BLaER1 treated with 17β-estradiol and CSF1 and Interleukin-3, amounts not matched to agents 10 nM and 100 nM (cell line): ENCODE data around the gene ACAD11.
A peak's percentile ranks its signal among the peaks of the same experiment; 100 is the strongest.

Experiments used
- H3K27ac ChIP-seq, 11 experiments: shearing (Covaris generic); formaldehyde crosslinking; 2 replicates each; pipeline ENCODE4 v1.8.1; 2022
- H3K27me3 ChIP-seq, 11 experiments: shearing (Covaris generic); formaldehyde crosslinking; 2 replicates each; pipeline ENCODE4 v1.8.1; 2022
- H3K36me3 ChIP-seq, 11 experiments: shearing (Covaris generic); formaldehyde crosslinking; 2 replicates each; pipeline ENCODE4 v1.8.1; 2022
- H3K4me1 ChIP-seq, 10 experiments: shearing (Covaris generic); formaldehyde crosslinking; 2 replicates each; pipeline ENCODE4 v1.8.1; 2022
- H3K4me2 ChIP-seq, 11 experiments: shearing (Covaris generic); formaldehyde crosslinking; 2 replicates each; pipeline ENCODE4 v1.8.1; 2022
- H3K4me3 ChIP-seq, 10 experiments: shearing (Covaris generic); formaldehyde crosslinking; 2 replicates each; pipeline ENCODE4 v1.8.1; 2022
- H3K9ac ChIP-seq, 11 experiments: shearing (Covaris generic); formaldehyde crosslinking; 2 replicates each; pipeline ENCODE4 v1.8.1; 2022
- H3K9me3 ChIP-seq, 11 experiments: shearing (Covaris generic); formaldehyde crosslinking; replicated peaks in 1 of 11; 2 replicates each; pipeline ENCODE4 v1.8.1; 2022
- H4K20me1 ChIP-seq, 11 experiments: shearing (Covaris generic); formaldehyde crosslinking; 2 replicates each; pipeline ENCODE4 v1.8.1; 2022
- Cebpa-rat ChIP-seq, 11 experiments: shearing (Covaris generic); IDR thresholded peaks; 2 replicates each; pipeline ENCODE4 v1.8.1; 2022

The ACAD11 gene

GRCh38 chr3:132537297-132537696 is 122.3 kb downstream of the ACAD11 start:
- Histone ChIP-seq H3K9me3 (no peaks in the 10 kb centered on the region), H3K27me3 (no peaks in the 10 kb centered on the region), H3K36me3 (peaks cover 71 to 99% (median 91%) of the 10 kb centered on the region in 11 experiments), H3K4me1 (peaks cover 0 to 69% (median 3%) of the 10 kb centered on the region in 10 experiments; a peak in 9 of 20 replicates), H3K9ac (peak overlapping the region in 1 of 11 experiments; percentile 34; a peak in 1 of 22 replicates), H3K27ac (no peak overlapping the region), H3K4me2 (no peak overlapping the region), H3K4me3 (no peak overlapping the region), H4K20me1 (peaks cover 0 to 57% (median 19%) of the 10 kb centered on the region in 11 experiments; a peak in 12 of 22 replicates)
- no peak for TF ChIP-seq Cebpa-rat (IDR thresholded peaks at IDR 0.05)

DNA sequence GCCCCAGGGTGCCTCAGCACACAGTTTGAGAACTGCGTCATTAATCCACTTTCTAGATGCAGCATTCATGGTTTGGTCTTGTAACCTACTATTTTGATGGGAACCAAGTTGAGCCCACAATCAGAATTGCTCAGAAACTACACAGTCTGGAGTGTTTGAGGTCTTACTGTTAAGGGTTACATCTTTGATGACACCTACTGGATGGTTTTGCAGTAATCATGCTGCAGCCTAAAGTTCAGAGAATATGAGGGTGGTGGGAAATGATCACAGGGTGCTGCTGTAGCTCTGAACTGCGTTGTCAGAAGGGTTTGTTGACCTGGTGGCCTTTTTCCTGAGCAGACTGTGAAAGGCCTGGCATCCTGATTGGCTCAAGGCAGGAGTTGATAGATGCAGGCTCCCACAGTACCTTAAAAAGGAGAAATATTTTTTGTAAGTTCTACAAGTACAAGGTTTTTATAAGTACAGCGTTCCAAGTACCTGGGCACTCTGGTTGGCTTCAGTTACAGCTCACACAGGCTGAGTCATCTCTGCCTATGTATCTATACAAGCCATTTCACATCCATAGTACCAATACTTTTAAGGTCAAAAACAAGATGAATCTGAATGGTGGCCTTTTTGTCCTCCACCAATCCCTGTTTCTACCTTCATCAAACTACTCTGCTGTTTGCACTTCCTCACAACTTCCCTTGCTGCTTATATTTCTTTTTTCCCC is 123.0 kb downstream of the ACAD11 start:
- peaks cover 0 to 63% (median 19%) of the 10 kb centered on the region in 11 experiments; a peak in 12 of 22 replicates for H4K20me1 ChIP-seq
- H3K27me3 ChIP-seq, result no peaks in the 10 kb centered on the region
- no peak overlapping the region for H3K4me3 ChIP-seq
- no peaks in the 10 kb centered on the region for H3K9me3 ChIP-seq
- H3K9ac ChIP-seq, result peak overlapping the region in 1 of 11 experiments; percentile 34; a peak in 1 of 22 replicates
- TF ChIP-seq Cebpa-rat (IDR thresholded peaks at IDR 0.05), result no peak
- peak overlapping the region in 1 of 11 experiments; percentile 36; a peak in 1 of 22 replicates for H3K27ac ChIP-seq
- H3K36me3 ChIP-seq, result peaks cover 76 to 100% (median 96%) of the 10 kb centered on the region in 11 experiments
- peak overlapping the region in 2 of 11 experiments; percentile 17 to 25; a peak in 1 of 22 replicates for H3K4me2 ChIP-seq
- peaks cover 0 to 62% (median 0%) of the 10 kb centered on the region in 10 experiments; a peak in 7 of 20 replicates for H3K4me1 ChIP-seq

DNA sequence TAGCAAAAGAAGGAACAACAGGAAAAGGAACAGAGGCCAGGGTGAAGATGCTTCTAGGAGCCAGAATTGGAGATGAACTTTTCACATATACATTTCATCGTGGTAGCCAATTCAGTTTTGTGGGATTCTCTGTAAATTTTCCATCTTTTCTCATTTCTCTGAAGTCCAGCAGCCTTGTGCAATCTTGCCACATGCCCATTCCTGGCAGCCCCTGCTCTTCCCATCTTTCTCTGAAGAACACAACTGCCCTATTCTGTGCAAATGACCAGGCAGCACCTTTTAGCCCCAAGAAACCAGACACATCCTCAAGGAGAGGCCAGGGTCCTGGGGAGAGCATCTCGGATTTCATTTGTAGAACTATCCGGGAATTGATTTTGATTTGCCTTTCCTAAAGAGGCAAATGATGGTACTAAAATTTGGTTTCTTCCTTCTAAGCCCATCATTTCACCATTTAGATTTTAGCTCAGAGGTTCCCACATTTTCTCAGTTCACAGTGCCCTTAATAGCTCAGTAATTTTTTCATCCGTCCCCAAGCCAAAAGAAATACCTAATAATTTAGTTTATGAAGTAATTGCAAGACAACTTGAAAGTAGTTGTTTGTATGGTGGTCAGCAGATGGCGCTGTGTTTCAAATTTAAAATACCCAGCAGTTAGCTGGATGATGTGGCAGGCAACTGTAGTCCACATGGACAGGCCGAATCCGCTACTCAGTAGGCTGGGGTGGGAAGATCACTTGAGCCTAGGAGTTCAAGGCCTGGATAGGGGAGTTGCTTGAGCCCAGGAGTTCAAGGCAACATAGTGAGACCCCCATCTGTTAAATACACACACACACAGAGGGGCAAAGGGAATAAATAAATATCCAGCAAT is 123.8 kb downstream of the ACAD11 start:
- Histone ChIP-seq H3K36me3 (peaks cover 80 to 100% (median 96%) of the 10 kb centered on the region in 11 experiments), H3K27ac (peak overlapping the region in 1 of 11 experiments; percentile 36; a peak in 1 of 22 replicates), H3K9ac (peak overlapping the region in 1 of 11 experiments; percentile 34; a peak in 1 of 22 replicates), H3K4me2 (peak overlapping the region in 2 of 11 experiments; percentile 17 to 25; a peak in 1 of 22 replicates), H3K4me1 (peaks cover 0 to 55% (median 0%) of the 10 kb centered on the region in 10 experiments; a peak in 6 of 20 replicates), H4K20me1 (peaks cover 0 to 70% (median 19%) of the 10 kb centered on the region in 11 experiments; a peak in 12 of 22 replicates), H3K4me3 (no peak overlapping the region), H3K9me3 (no peaks in the 10 kb centered on the region), H3K27me3 (no peaks in the 10 kb centered on the region)
- TF ChIP-seq Cebpa-rat (IDR thresholded peaks at IDR 0.05), result no peak

DNA sequence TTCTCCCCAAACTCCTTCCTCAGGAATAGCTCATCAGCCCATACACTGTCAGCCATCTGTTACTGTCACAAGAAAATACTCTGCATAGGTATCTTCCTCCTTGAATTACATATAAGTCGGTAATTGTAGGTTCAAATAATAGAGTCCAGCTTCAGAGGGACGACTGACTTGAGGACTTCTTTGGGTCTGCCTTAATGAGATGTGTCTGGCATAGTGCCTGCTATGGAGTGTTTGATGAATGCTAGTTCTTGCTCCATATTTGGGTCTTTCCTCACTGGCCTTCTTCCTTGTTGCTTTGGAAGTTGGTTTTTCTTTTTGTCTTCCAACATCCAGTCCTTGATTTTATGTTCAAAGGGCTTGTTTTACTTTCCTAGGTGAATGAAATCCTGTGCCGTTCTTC is 129.0 kb downstream of the ACAD11 start:
- TF ChIP-seq Cebpa-rat (IDR thresholded peaks at IDR 0.05), result no peak
- Histone ChIP-seq H4K20me1 (peaks cover 0 to 92% (median 5%) of the 10 kb centered on the region in 11 experiments; a peak in 11 of 22 replicates), H3K4me3 (no peak overlapping the region), H3K9ac (no peak overlapping the region), H3K27ac (no peak overlapping the region), H3K9me3 (no peaks in the 10 kb centered on the region), H3K4me2 (no peak overlapping the region), H3K36me3 (peaks cover 86 to 100% (median 100%) of the 10 kb centered on the region in 11 experiments), H3K4me1 (peaks cover 0 to 5% (median 0%) of the 10 kb centered on the region in 10 experiments; a peak in 1 of 20 replicates), H3K27me3 (no peaks in the 10 kb centered on the region)

GRCh38 chr3:132522353-132522752 is 137.3 kb downstream of the ACAD11 start:
- Histone ChIP-seq H3K4me3 (no peak overlapping the region), H3K9me3 (no peaks in the 10 kb centered on the region), H4K20me1 (peaks cover 0 to 74% (median 0%) of the 10 kb centered on the region in 11 experiments; a peak in 7 of 22 replicates), H3K27ac (no peak overlapping the region), H3K27me3 (no peaks in the 10 kb centered on the region), H3K36me3 (peaks cover 91 to 100% (median 99%) of the 10 kb centered on the region in 11 experiments), H3K4me2 (no peak overlapping the region), H3K9ac (no peak overlapping the region), H3K4me1 (no peaks in the 10 kb centered on the region)
- TF ChIP-seq Cebpa-rat (IDR thresholded peaks at IDR 0.05), result no peak

- Histone ChIP-seq H3K36me3 (peaks cover 93 to 100% (median 99%) of the 10 kb centered on the region in 11 experiments), H3K4me1 (no peaks in the 10 kb centered on the region), H3K27ac (no peak overlapping the region), H3K4me3 (no peak overlapping the region), H4K20me1 (peaks cover 0 to 72% (median 0%) of the 10 kb centered on the region in 11 experiments; a peak in 6 of 22 replicates), H3K9me3 (no peaks in the 10 kb centered on the region), H3K4me2 (no peak overlapping the region), H3K9ac (no peak overlapping the region), H3K27me3 (no peaks in the 10 kb centered on the region)
- TF ChIP-seq Cebpa-rat (IDR thresholded peaks at IDR 0.05), result no peak
Observed at GRCh38 chr3:132521901-132522300, 137.7 kb downstream of the ACAD11 start.

GRCh38 chr3:132519914-132520313 is 139.7 kb downstream of the ACAD11 start:
- no peak for TF ChIP-seq Cebpa-rat (IDR thresholded peaks at IDR 0.05)
- H3K9me3 ChIP-seq, result no peaks in the 10 kb centered on the region

GRCh38 chr3:132517311-132517710 is 142.3 kb downstream of the ACAD11 start:
- Histone ChIP-seq H3K27me3 (no peaks in the 10 kb centered on the region), H3K27ac (no peak overlapping the region), H3K4me3 (no peak overlapping the region), H3K9ac (no peak overlapping the region), H3K4me1 (no peaks in the 10 kb centered on the region), H3K36me3 (peaks cover 94 to 100% (median 99%) of the 10 kb centered on the region in 11 experiments), H3K9me3 (no peaks in the 10 kb centered on the region), H3K4me2 (no peak overlapping the region), H4K20me1 (peaks cover 0 to 79% (median 0%) of the 10 kb centered on the region in 11 experiments; a peak in 6 of 22 replicates)
- no peak for TF ChIP-seq Cebpa-rat (IDR thresholded peaks at IDR 0.05)

More at GRCh38 chr3:132519914-132520313, 139.7 kb downstream of the ACAD11 start:
- H3K27ac ChIP-seq, result no peak overlapping the region
- peaks cover 94 to 100% (median 99%) of the 10 kb centered on the region in 11 experiments for H3K36me3 ChIP-seq
- no peak overlapping the region for H3K9ac ChIP-seq
- H4K20me1 ChIP-seq, result peaks cover 0 to 76% (median 0%) of the 10 kb centered on the region in 11 experiments; a peak in 6 of 22 replicates
- H3K4me3 ChIP-seq, result no peak overlapping the region
- H3K4me1 ChIP-seq, result no peaks in the 10 kb centered on the region
- no peaks in the 10 kb centered on the region for H3K27me3 ChIP-seq
- no peak overlapping the region for H3K4me2 ChIP-seq
